Cardiac muscle cell (in vitro differentiated cells and primary cell): ENCODE measurements around the gene HOXD3. TPM values are rescaled to one million over a fixed set of nuclear protein-coding genes. Genes with fewer than 3 reads are reported as not detected.

Source experiments
- DNase-seq, 2 donors: peaks; one replicate each; pipeline versions ENCODE4 v3.0.0 to v3.0.0-alpha.2; 2010 to 2017; ENCODE audit warnings: low read depth in 1 of 2, low spot score in 1 of 2
- H3K27ac ChIP-seq: fragments of 200-600 bp; sonication (generic); 2 replicates; pipeline ENCODE4 v1.5.1; 2016
- H3K27me3 ChIP-seq: fragments of 200-600 bp; sonication (generic); 2 replicates; pipeline ENCODE4 v1.6.0; 2016; ENCODE audit warnings: control low read depth
- H3K36me3 ChIP-seq: fragments of 200-600 bp; sonication (generic); 2 replicates; pipeline ENCODE4 v1.5.1; 2016; ENCODE audit warnings: control low read depth
- H3K4me1 ChIP-seq: fragments of 200-600 bp; sonication (generic); 2 replicates; pipeline ENCODE4 v1.8.1; 2017; ENCODE audit warnings: low read depth, mild to moderate bottlenecking, mixed run types
- H3K4me3 ChIP-seq: fragments of 200-600 bp; sonication (generic); 2 replicates; pipeline ENCODE4 v1.5.1; 2016; ENCODE audit warnings: mild to moderate bottlenecking
- H3K9me3 ChIP-seq: fragments of 200-600 bp; sonication (generic); 2 replicates; pipeline ENCODE4 v1.5.1; 2017; ENCODE audit warnings: low read depth, mild to moderate bottlenecking, control low read depth
- polyA plus RNA-seq: library from polyadenylated mRNA; unstranded; fragments of >200 nt; fragmentation: Nextera tagmentation; extraction: Ambion mirVana; gene quantifications from 2 replicates; pipeline ENCODE4 v1.2.1, GENCODE V29; 2016
- total RNA-seq: library from RNA; depleted of rRNA; stranded (reverse); fragments of >200 nt; gene quantifications from 2 replicates; pipeline ENCODE4 v1.2.3, GENCODE V29; 2016
- TF ChIP-seq, protein P1 (sequence below): IDR thresholded peaks from 2 replicates; pipeline ENCODE4 v1.5.1; 2012; ENCODE audit warnings: low read depth, mild to moderate bottlenecking, low read length

HOXD3 gene
- total and polyA plus RNA-seq, 2 experiments from 2014 or later: 0.12 TPM; not detected in 1

DNA sequence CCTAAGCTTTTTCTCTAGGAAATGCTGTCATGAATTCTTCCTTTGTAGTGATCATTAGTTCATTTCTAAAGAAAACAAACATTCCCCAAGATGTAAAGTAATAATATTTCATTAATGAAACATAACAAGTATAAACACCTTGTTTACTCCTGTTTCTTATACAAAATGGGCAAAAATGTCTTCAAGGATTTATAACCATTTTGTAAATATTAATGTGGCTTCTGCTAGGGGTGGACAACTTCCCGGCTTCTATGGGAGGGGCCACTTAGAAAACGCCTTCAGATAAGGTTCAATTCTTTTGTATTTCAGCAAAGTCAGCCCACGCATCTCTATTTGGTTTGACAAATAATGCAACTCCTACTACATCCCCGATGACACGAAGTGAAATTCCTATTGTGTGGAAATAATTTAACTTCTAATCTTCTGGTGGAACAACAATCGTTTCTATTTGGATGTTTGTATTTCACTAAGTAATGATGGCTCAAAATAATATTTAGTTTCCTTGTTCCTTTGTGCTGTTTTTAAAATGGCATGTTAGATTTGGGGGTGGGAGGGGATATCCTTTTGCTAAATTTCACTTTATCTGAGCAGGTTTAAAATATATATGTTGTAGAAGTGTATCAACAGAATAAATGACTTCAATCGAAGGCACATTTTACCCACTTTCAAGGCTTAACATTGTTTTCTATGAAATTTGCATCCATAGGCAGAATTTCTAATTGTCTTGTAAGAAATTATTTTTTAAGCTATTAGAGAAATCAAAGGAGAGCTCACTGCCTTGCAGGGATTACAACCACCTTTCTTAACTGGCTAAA lies 16.7 kb downstream of the HOXD3 start:
- H3K27ac ChIP-seq: no peak overlapping the region
- H3K4me3 ChIP-seq: no peak overlapping the region
- H3K36me3 ChIP-seq: no peaks in the 10 kb centered on the region
- H3K27me3 ChIP-seq: peaks cover 100% of the 10 kb centered on the region
- no peak for DNase-seq
- no peaks in the 10 kb centered on the region for H3K9me3 ChIP-seq
- TF ChIP-seq, protein P1, sequence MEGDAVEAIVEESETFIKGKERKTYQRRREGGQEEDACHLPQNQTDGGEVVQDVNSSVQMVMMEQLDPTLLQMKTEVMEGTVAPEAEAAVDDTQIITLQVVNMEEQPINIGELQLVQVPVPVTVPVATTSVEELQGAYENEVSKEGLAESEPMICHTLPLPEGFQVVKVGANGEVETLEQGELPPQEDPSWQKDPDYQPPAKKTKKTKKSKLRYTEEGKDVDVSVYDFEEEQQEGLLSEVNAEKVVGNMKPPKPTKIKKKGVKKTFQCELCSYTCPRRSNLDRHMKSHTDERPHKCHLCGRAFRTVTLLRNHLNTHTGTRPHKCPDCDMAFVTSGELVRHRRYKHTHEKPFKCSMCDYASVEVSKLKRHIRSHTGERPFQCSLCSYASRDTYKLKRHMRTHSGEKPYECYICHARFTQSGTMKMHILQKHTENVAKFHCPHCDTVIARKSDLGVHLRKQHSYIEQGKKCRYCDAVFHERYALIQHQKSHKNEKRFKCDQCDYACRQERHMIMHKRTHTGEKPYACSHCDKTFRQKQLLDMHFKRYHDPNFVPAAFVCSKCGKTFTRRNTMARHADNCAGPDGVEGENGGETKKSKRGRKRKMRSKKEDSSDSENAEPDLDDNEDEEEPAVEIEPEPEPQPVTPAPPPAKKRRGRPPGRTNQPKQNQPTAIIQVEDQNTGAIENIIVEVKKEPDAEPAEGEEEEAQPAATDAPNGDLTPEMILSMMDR: no peak
- H3K4me1 ChIP-seq: no peaks in the 10 kb centered on the region

DNA sequence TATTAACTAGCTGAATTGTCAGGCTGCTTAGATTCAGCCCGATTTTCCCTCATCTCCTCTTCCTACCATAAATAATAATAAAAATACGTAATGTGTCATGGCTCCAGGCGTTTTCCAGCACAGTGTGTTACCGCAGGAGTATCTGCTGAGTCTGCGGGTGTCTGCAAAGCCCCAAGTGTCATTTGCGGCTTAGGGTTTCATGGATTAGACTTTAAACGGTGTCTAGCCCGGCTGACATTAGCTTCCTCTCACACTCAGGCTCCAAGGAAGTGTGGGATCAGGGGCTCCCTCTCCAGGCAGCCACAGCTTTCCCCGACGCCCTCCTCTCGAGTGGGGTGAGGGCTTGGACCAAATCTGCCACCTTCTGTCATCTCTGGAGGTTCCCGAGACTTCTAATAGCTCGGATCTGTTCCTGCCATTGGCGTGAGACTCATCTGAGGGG lies 17.3 kb downstream of the HOXD3 start:
- DNase-seq: no peak

DNA sequence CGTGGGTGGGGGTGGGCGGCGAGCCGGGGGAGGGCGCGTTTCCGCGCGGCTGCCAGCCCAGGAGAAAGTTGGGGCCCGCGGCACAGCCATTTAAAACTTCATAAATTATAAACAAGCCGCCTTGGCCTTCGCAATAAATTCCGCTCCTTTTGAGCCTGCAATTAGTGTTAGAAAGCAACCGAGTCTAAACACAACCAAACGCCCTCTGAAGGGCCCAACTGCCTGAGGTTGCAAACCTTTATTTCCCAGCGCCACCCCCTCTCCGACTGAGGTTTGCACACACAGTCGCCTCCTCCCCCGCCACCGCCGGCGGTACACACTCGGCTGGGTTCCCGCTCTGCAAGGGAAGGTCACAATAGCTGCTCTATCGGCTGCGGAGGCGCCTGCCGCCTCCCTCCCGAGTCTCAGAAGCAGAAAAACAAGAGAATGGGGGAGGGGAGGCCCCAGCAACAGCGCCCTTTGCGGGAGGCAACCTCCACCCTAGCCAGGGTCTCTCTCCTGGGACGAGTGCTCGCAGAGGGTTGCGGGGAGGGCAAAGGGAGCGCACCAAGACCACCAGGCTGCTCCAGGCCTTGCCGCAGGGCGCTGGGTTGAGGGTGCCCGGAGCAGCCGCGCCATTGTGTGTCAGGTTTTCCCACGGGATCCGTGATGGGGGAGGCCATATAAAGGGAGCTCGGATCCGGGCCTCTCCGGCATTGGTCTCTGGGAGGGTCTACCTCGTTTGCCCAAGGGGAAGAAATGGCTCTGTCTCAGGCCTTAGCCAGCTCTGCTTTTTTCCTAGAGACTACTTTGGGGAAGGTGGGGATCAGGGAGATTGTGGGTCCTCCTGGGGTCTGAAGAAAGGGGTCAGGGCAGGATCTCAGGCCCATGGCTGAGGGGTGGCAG lies 18.0 kb downstream of the HOXD3 start:
- no peak for DNase-seq
- no peaks in the 10 kb centered on the region for H3K4me1 ChIP-seq
- TF ChIP-seq, protein P1: no peak
- H3K9me3 ChIP-seq: no peaks in the 10 kb centered on the region
- H3K36me3 ChIP-seq: no peaks in the 10 kb centered on the region
- peaks cover 100% of the 10 kb centered on the region for H3K27me3 ChIP-seq
- H3K27ac ChIP-seq: no peak overlapping the region
- peak overlapping the region; percentile 1 for H3K4me3 ChIP-seq

More for the DNA sequence above, 17.3 kb downstream of the HOXD3 start:
- Histone ChIP-seq H3K9me3 (no peaks in the 10 kb centered on the region), H3K4me1 (no peaks in the 10 kb centered on the region), H3K4me3 (no peak overlapping the region), H3K36me3 (no peaks in the 10 kb centered on the region), H3K27ac (no peak overlapping the region), H3K27me3 (peaks cover 100% of the 10 kb centered on the region)
- TF ChIP-seq, protein P1: no peak

DNA sequence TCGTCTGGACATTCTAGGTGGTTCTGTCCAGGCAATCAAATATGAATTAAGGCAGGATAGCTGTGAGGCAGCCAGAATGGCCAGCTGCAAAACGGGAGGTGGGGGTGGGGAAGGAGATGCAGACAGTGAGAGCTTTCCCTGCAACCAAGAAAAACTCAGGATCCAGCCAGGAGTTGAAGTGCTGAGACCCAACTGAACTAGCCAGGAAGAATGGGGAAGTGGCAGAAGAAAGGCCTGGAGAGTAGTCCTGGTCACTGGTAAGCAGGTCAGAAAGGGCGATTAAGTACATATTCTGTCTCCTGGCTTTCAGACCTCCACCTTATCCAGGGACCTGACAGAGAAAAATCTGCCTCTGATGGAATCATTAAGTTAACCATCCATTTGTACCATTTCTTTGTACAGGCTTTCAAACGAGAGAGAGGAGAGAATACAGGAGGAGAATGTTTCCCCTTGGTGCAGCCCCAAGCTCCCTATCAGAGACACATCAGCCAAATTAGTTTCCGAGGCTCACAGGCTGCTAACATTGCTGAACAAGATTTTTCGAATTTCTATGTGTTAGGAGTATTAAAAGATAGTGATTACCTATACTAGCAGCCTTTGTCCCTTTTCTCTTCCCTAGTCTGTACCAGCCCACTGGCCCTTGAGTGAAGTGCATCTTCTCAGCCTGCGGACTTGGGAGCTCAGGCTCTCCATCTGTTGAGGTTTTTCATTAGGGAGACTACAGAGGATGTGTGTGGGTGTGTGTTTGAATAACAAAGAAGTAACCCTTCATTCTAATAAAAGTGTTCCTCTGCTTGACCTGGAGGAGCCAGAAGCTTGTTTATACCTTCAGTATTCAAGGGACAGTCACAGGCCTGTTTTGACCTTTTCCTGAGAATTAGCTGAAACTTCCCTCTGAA lies 18.9 kb downstream of the HOXD3 start:
- no peak overlapping the region for H3K27ac ChIP-seq
- TF ChIP-seq, protein P1: no peak
- peaks cover 100% of the 10 kb centered on the region for H3K27me3 ChIP-seq
- H3K4me3 ChIP-seq: no peak overlapping the region
- H3K4me1 ChIP-seq: no peaks in the 10 kb centered on the region
- DNase-seq: no peak
- no peaks in the 10 kb centered on the region for H3K9me3 ChIP-seq
- no peaks in the 10 kb centered on the region for H3K36me3 ChIP-seq

DNA sequence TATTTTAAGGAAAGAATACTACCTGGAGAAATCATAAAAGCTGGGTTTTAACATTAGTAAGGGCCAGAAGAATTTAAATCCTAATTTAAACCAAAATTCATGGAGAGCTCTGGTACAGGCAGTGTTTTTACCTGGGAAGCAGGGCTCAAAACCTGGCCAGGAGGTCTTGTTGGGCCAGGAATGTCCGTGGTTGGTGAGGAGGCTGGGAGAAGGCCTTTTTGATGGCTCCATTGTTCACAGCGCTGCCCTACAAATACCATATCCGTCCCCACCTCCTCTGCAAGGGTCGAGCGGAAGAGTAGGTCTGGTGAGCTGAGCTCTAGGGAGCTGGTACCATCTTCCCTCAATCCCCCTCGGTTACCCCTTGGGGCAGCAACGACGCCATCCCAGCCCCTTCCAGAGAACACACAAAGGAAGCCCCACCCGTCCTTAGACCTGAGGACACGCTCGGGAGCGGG lies 20.5 kb downstream of the HOXD3 start:
- H3K4me1 ChIP-seq: no peaks in the 10 kb centered on the region
- H3K27me3 ChIP-seq: peaks cover 100% of the 10 kb centered on the region
- no peak overlapping the region for H3K27ac ChIP-seq
- no peaks in the 10 kb centered on the region for H3K36me3 ChIP-seq
- peak overlapping the region; percentile 37 for H3K4me3 ChIP-seq
- H3K9me3 ChIP-seq: no peaks in the 10 kb centered on the region
- TF ChIP-seq, protein P1: no peak
- DNase-seq: no peak
